GM12878 (cell line): ENCODE measurements around the gene IGF1R.

Experiments
- POLR2A ChIP-seq: IDR thresholded peaks from 2 replicates; pipeline ENCODE4 v1.6.1; 2011; ENCODE audit warnings: low read depth, mild to moderate bottlenecking, low read length
- RAD21 ChIP-seq: IDR thresholded peaks from 2 replicates; pipeline ENCODE4 v1.6.1; 2011; ENCODE audit warnings: mild to moderate bottlenecking, low read depth, low read length, moderate library complexity; ENCODE audit not compliant: insufficient read depth
- SP1 ChIP-seq: IDR thresholded peaks from one replicate; pipeline ENCODE4 v1.6.1; 2011; ENCODE audit warnings: low read depth, low read length
- SRF ChIP-seq, 2 experiments: IDR thresholded peaks; 2 replicates each; pipeline ENCODE4 v1.6.1; 2011; ENCODE audit warnings: low read depth in 2 of 2, low read length in 2 of 2, mild to moderate bottlenecking in 1 of 2, moderate library complexity in 1 of 2
- STAT1 ChIP-seq: fragments of 450-650 bp; conservative IDR thresholded peaks from 2 replicates; pipeline ENCODE4 v1.6.1; 2014; ENCODE audit warnings: antibody characterized with exemption, mild to moderate bottlenecking
- ZSCAN29 ChIP-seq: fragments of 450-650 bp; IDR thresholded peaks from 2 replicates; pipeline ENCODE4 v1.6.1; 2017; ENCODE audit warnings: mild to moderate bottlenecking, moderate library complexity
- TF ChIP-seq, protein P1 (sequence below), 3 experiments: IDR thresholded peaks in 2 of 3; conservative IDR thresholded peaks in 1 of 3; 2 replicates each; pipeline ENCODE4 v1.5.1; 2011; ENCODE audit warnings: low read depth in 3 of 3, low read length in 3 of 3, mild to moderate bottlenecking in 3 of 3, control low read depth in 2 of 3, moderate library complexity in 2 of 3, inconsistent platforms in 1 of 3, mixed read lengths in 1 of 3; ENCODE audit not compliant: control insufficient read depth in 2 of 3, insufficient read depth in 1 of 3; ENCODE audit errors: extremely low read depth in 1 of 3
- TF ChIP-seq, protein P2 (sequence below): fragments of 450-650 bp; IDR thresholded peaks from 2 replicates; pipeline ENCODE4 v1.6.1; 2017; ENCODE audit warnings: mild to moderate bottlenecking

DNA sequence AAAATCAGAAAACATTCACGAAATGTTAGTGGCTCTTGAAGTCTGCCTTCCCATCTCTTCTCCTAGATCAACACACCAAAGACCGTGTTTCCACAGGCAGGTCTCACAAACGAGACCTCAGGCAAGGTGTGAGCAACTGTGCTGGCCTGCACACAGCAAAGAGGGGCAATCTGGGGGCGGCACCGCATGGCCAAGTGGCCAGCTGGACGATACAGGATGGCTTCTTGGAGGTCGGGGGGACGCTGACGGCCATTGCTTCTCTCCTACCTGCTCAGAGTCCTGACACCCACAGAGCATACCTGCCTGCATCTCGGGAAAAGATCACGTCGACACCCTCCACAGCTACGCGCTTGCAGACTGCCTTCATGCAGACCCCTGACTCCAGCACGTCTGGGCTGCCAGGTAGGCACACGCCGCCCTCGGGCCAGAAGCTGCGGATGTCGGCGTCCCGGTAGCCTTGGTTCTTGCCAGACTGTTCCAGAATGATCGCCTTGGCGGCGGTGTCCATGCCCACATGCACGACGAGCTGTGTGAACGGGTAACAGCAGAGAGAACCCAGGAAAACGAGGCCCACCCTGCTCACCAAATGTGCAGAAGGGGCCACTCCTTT lies 320.9 kb downstream of the IGF1R start:
- no peak for TF ChIP-seq ZSCAN29
- no peak for TF ChIP-seq RAD21
- TF ChIP-seq POLR2A: no peak
- TF ChIP-seq, protein P1, sequence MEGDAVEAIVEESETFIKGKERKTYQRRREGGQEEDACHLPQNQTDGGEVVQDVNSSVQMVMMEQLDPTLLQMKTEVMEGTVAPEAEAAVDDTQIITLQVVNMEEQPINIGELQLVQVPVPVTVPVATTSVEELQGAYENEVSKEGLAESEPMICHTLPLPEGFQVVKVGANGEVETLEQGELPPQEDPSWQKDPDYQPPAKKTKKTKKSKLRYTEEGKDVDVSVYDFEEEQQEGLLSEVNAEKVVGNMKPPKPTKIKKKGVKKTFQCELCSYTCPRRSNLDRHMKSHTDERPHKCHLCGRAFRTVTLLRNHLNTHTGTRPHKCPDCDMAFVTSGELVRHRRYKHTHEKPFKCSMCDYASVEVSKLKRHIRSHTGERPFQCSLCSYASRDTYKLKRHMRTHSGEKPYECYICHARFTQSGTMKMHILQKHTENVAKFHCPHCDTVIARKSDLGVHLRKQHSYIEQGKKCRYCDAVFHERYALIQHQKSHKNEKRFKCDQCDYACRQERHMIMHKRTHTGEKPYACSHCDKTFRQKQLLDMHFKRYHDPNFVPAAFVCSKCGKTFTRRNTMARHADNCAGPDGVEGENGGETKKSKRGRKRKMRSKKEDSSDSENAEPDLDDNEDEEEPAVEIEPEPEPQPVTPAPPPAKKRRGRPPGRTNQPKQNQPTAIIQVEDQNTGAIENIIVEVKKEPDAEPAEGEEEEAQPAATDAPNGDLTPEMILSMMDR (IDR thresholded peaks at IDR 0.05 in 2 of 3, conservative IDR thresholded peaks at IDR 0.05 in 1 of 3; ENCODE audit: control insufficient read depth in 2 of 3, extremely low read depth in 1 of 3, insufficient read depth in 1 of 3, low read depth in 3 of 3, low read length in 3 of 3): no peak
- TF ChIP-seq SRF (IDR thresholded peaks at IDR 0.05; ENCODE audit: low read depth in 2 of 2, low read length in 2 of 2): no peak
- TF ChIP-seq, protein P2, sequence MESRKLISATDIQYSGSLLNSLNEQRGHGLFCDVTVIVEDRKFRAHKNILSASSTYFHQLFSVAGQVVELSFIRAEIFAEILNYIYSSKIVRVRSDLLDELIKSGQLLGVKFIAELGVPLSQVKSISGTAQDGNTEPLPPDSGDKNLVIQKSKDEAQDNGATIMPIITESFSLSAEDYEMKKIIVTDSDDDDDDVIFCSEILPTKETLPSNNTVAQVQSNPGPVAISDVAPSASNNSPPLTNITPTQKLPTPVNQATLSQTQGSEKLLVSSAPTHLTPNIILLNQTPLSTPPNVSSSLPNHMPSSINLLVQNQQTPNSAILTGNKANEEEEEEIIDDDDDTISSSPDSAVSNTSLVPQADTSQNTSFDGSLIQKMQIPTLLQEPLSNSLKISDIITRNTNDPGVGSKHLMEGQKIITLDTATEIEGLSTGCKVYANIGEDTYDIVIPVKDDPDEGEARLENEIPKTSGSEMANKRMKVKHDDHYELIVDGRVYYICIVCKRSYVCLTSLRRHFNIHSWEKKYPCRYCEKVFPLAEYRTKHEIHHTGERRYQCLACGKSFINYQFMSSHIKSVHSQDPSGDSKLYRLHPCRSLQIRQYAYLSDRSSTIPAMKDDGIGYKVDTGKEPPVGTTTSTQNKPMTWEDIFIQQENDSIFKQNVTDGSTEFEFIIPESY: no peak
- no peak for TF ChIP-seq SP1
- TF ChIP-seq STAT1: no peak
